ENCODE results near the gene DMRTC1B. TPM values are rescaled to one million over a fixed set of nuclear protein-coding genes. Genes with fewer than 3 reads are reported as not detected.
"Not testable (repeated sequence)": the region's sequence is repeated elsewhere in the genome, so short reads cannot be mapped to it uniquely, and the experiment has no call there.

The DMRTC1B gene
- total RNA-seq, 1 donor from 2014 or later, result 0.53 TPM

- H3K4me3 ChIP-seq; H3K27ac ChIP-seq; intact Hi-C loops (cut with DNase I); H3K4me1 ChIP-seq; H3K27me3 ChIP-seq (ENCODE audit: low read depth); H3K36me3 ChIP-seq; DNase-seq; H3K9me3 ChIP-seq; ATAC-seq: not testable (repeated sequence)
These were observed 11.5 kb downstream of the DMRTC1B start for GRCh38 chrX:72788142-72788541.

DNA sequence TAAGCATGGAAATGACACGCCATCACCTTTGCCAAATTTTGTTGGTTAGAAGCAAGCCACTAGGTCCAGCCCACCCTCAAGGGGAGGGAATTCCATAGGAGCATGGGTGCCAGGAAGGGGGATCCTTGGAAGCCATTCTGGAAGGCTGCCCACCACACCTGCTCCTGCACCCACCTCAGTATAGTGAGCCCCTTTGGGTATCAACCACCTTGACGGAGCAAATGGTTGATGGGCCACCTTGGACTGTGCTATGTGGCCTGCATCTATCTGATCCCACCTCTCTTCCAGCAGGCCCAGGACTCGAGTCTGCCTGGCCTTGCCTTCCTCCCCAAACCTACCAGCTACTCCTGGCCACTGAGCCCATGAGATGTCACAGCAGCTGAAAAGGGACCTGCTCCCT, 13.7 kb downstream of the DMRTC1B start:
- H3K27ac ChIP-seq; H3K36me3 ChIP-seq; H3K9me3 ChIP-seq; DNase-seq; H3K4me1 ChIP-seq; H3K4me3 ChIP-seq; H3K27me3 ChIP-seq (ENCODE audit: low read depth); intact Hi-C loops (cut with DNase I): not testable (repeated sequence)
- ATAC-seq, result peak in 1 of 2 donors; percentile 25

GRCh38 chrX:72808110-72808509, 31.4 kb downstream of the DMRTC1B start, which contains the start of gene FAM236D:
Gene FAM236D (minus strand): TSS chrX:72808210. CDS start chrX:72808110, 100 bp downstream.
- H3K27me3 ChIP-seq (ENCODE audit: low read depth); H3K4me3 ChIP-seq; intact Hi-C loops (cut with DNase I): not testable (repeated sequence)

GRCh38 chrX:72830701-72831100, 54.0 kb downstream of the DMRTC1B start:
- H3K27me3 ChIP-seq (ENCODE audit: low read depth); H3K4me3 ChIP-seq; intact Hi-C loops (cut with DNase I); H3K36me3 ChIP-seq; H3K9me3 ChIP-seq; DNase-seq; H3K4me1 ChIP-seq; ATAC-seq; H3K27ac ChIP-seq: not testable (repeated sequence)

More at GRCh38 chrX:72808110-72808509, 31.4 kb downstream of the DMRTC1B start, which contains the start of gene FAM236D:
- H3K4me1 ChIP-seq, H3K9me3 ChIP-seq, H3K27ac ChIP-seq, DNase-seq, H3K36me3 ChIP-seq, ATAC-seq: not testable (repeated sequence)

- ATAC-seq; H3K4me1 ChIP-seq; H3K27ac ChIP-seq; DNase-seq; H3K36me3 ChIP-seq; H3K4me3 ChIP-seq; H3K27me3 ChIP-seq (ENCODE audit: low read depth); H3K9me3 ChIP-seq; intact Hi-C loops (cut with DNase I): not testable (repeated sequence)
These were observed 60.8 kb downstream of the DMRTC1B start for GRCh38 chrX:72837532-72837931.

- DNase-seq; H3K4me1 ChIP-seq; H3K27me3 ChIP-seq (ENCODE audit: low read depth); H3K4me3 ChIP-seq; intact Hi-C loops (cut with DNase I); ATAC-seq; H3K36me3 ChIP-seq; H3K27ac ChIP-seq; H3K9me3 ChIP-seq: not testable (repeated sequence)
These were observed 106.2 kb downstream of the DMRTC1B start for GRCh38 chrX:72882898-72883297.

GRCh38 chrX:72889740-72890139, 113.0 kb downstream of the DMRTC1B start:
- intact Hi-C loops (cut with DNase I); ATAC-seq: not testable (repeated sequence)

More at GRCh38 chrX:72889740-72890139, 113.0 kb downstream of the DMRTC1B start:
- not testable (repeated sequence) for H3K4me3 ChIP-seq; H3K36me3 ChIP-seq; H3K9me3 ChIP-seq; H3K27me3 ChIP-seq (ENCODE audit: low read depth); DNase-seq; H3K4me1 ChIP-seq; H3K27ac ChIP-seq

Other genes with a start within 250 kb of the DMRTC1B start
- 26.9 TPM for gene HDAC8, start 204.0 kb upstream of the DMRTC1B start, total RNA-seq
- gene PHKA1, start 62.6 kb upstream of the DMRTC1B start, total RNA-seq, result 3.9 TPM
- not detected for gene FAM236B, start 5.8 kb downstream of the DMRTC1B start, total RNA-seq
- not detected for gene FAM236D, start 31.3 kb downstream of the DMRTC1B start, total RNA-seq
- gene FAM236C, start 135.7 kb downstream of the DMRTC1B start, total RNA-seq, result not detected
- not detected for gene FAM236A, start 161.3 kb downstream of the DMRTC1B start, total RNA-seq
- gene DMRTC1, start 166.9 kb downstream of the DMRTC1B start, total RNA-seq, result not detected
- not detected for gene PABPC1L2B, start 226.0 kb downstream of the DMRTC1B start, total RNA-seq

Data from lower lobe of right lung (tissue), 2 donors.